Putamen (tissue), 1 donor: ENCODE results near the gene PRRT1B.

Experiments
- DNase-seq: peaks from one replicate; pipeline ENCODE4 v3.0.0-alpha.2; 2016; ENCODE audit warnings: low spot score

PRRT1B gene

GRCh38 chr9:131597246-131597645 lies 51.9 kb downstream of the PRRT1B start:
- no peak for DNase-seq

- no peak for DNase-seq
Measured at GRCh38 chr9:131598121-131598520, 52.8 kb downstream of the PRRT1B start.

- DNase-seq = no peak
Measured at GRCh38 chr9:131601683-131602181, 56.4 kb downstream of the PRRT1B start.

GRCh38 chr9:131603199-131603598 lies 57.9 kb downstream of the PRRT1B start:
- DNase-seq = no peak

- DNase-seq = no peak
Measured at GRCh38 chr9:131603711-131604439, 58.6 kb downstream of the PRRT1B start.

GRCh38 chr9:131605770-131606590 lies 60.7 kb downstream of the PRRT1B start:
- DNase-seq = no peak

GRCh38 chr9:131606896-131607567 lies 61.7 kb downstream of the PRRT1B start:
- DNase-seq = no peak

- DNase-seq = no peak
Measured at GRCh38 chr9:131607591-131607990, 62.3 kb downstream of the PRRT1B start.

- no peak for DNase-seq
Measured at GRCh38 chr9:131608493-131609037, 63.2 kb downstream of the PRRT1B start.
